GM18519 (cell line): Measurements from ENCODE around the gene NKRF.
A peak's percentile ranks its signal among the peaks of the same experiment; 100 is the strongest.
"Not testable (repeated sequence)": the region's sequence is repeated elsewhere in the genome, so short reads cannot be mapped to it uniquely, and the experiment has no call there.

ENCODE experiments used
- ATAC-seq: cut with Tn5 transposase; IDR thresholded peaks from one replicate; pipeline ENCODE4 v1.9.1; 2021; ENCODE audit warnings: mild to moderate bottlenecking, moderate library complexity; ENCODE audit not compliant: unreplicated experiment, low FRiP score

NKRF gene

GRCh38 chrX:119606280-119607017 is at the start of gene NKRF:
NKRF (minus strand) TSS chrX:119606424.
- ATAC-seq, result peak; percentile 90

GRCh38 chrX:119655125-119655524 is 48.9 kb upstream of the NKRF start:
- no peak for ATAC-seq

GRCh38 chrX:119654112-119654531 is 47.9 kb upstream of the NKRF start:
- no peak for ATAC-seq

- no peak for ATAC-seq
Measured at GRCh38 chrX:119648421-119648775, 42.2 kb upstream of the NKRF start.

GRCh38 chrX:119647552-119648420 is 41.6 kb upstream of the NKRF start:
- ATAC-seq, result peak; percentile 95

- no peak for ATAC-seq
Measured at GRCh38 chrX:119647089-119647488, 40.9 kb upstream of the NKRF start.

- ATAC-seq, result no peak
Measured at GRCh38 chrX:119646515-119646914, 40.3 kb upstream of the NKRF start.

- no peak for ATAC-seq
Measured at GRCh38 chrX:119643696-119644095, 37.5 kb upstream of the NKRF start.

- no peak for ATAC-seq
Measured at GRCh38 chrX:119640731-119641170, 34.5 kb upstream of the NKRF start.

- ATAC-seq, result peak; percentile 80
Measured at GRCh38 chrX:119638725-119639471, 32.7 kb upstream of the NKRF start.

- not testable (repeated sequence) for ATAC-seq
Measured at GRCh38 chrX:119637421-119637820, 31.2 kb upstream of the NKRF start.

- ATAC-seq, result no peak
Measured at GRCh38 chrX:119636419-119636818, 30.2 kb upstream of the NKRF start.

- no peak for ATAC-seq
Measured at GRCh38 chrX:119635799-119636198, 29.6 kb upstream of the NKRF start.

GRCh38 chrX:119635179-119635578 is 29.0 kb upstream of the NKRF start:
- ATAC-seq, result no peak

- no peak for ATAC-seq
Measured at GRCh38 chrX:119625843-119626242, 19.6 kb upstream of the NKRF start.

GRCh38 chrX:119624951-119625668 is 18.9 kb upstream of the NKRF start:
- ATAC-seq, result no peak

GRCh38 chrX:119624417-119624816 is 18.2 kb upstream of the NKRF start:
- ATAC-seq, result no peak

GRCh38 chrX:119622356-119623232 is 16.4 kb upstream of the NKRF start:
- no peak for ATAC-seq

- no peak for ATAC-seq
Measured at GRCh38 chrX:119618439-119618838, 12.2 kb upstream of the NKRF start.
